GM18873 (cell line): ENCODE measurements around the gene XYLT1.

Source experiments
- ATAC-seq: cut with Tn5 transposase; IDR thresholded peaks from one replicate; pipeline ENCODE4 v1.9.1; 2021; ENCODE audit warnings: mild to moderate bottlenecking, moderate library complexity, moderate number of reproducible peaks; ENCODE audit not compliant: unreplicated experiment, low FRiP score

The XYLT1 gene

GRCh38 chr16:17219991-17220390 is 250.8 kb downstream of the XYLT1 start:
- no peak for ATAC-seq

- no peak for ATAC-seq
Measured at GRCh38 chr16:17215936-17216335, 254.8 kb downstream of the XYLT1 start.

GRCh38 chr16:17215306-17215705 is 255.5 kb downstream of the XYLT1 start:
- no peak for ATAC-seq

- ATAC-seq, result no peak
Measured at GRCh38 chr16:17213974-17214373, 256.8 kb downstream of the XYLT1 start.

GRCh38 chr16:17213025-17213424 is 257.7 kb downstream of the XYLT1 start:
- ATAC-seq, result no peak

- ATAC-seq, result no peak
Measured at GRCh38 chr16:17212606-17213005, 258.2 kb downstream of the XYLT1 start.

GRCh38 chr16:17211797-17212196 is 259.0 kb downstream of the XYLT1 start:
- no peak for ATAC-seq

GRCh38 chr16:17206712-17207111 is 264.0 kb downstream of the XYLT1 start:
- no peak for ATAC-seq

- no peak for ATAC-seq
Measured at GRCh38 chr16:17205279-17206211, 265.2 kb downstream of the XYLT1 start.

GRCh38 chr16:17204644-17205043 is 266.1 kb downstream of the XYLT1 start:
- no peak for ATAC-seq

- ATAC-seq, result no peak
Measured at GRCh38 chr16:17204206-17204605, 266.6 kb downstream of the XYLT1 start.

GRCh38 chr16:17203424-17203823 is 267.3 kb downstream of the XYLT1 start:
- ATAC-seq, result no peak

- no peak for ATAC-seq
Measured at GRCh38 chr16:17199135-17199534, 271.6 kb downstream of the XYLT1 start.

GRCh38 chr16:17196526-17196925 is 274.2 kb downstream of the XYLT1 start:
- ATAC-seq, result no peak

GRCh38 chr16:17194190-17194780 is 276.5 kb downstream of the XYLT1 start:
- no peak for ATAC-seq

GRCh38 chr16:17193566-17194100 is 277.1 kb downstream of the XYLT1 start:
- no peak for ATAC-seq

- ATAC-seq, result no peak
Measured at GRCh38 chr16:17184026-17184425, 286.7 kb downstream of the XYLT1 start.

- ATAC-seq, result no peak
Measured at GRCh38 chr16:17177959-17178905, 292.5 kb downstream of the XYLT1 start.

GRCh38 chr16:17177242-17177958 is 293.4 kb downstream of the XYLT1 start:
- no peak for ATAC-seq

GRCh38 chr16:17176199-17176598 is 294.6 kb downstream of the XYLT1 start:
- ATAC-seq, result no peak
